Mammary epithelial cell (primary cell): ENCODE measurements around the gene SETD1B.

Source experiments
- EZH2 ChIP-seq: IDR thresholded peaks from 2 replicates; pipeline ENCODE4 v1.6.1; 2012; ENCODE audit warnings: low read length, inconsistent platforms, borderline replicate concordance
- TF ChIP-seq, protein P1 (sequence below), 2 donors: IDR thresholded peaks in 1 of 2; conservative IDR thresholded peaks in 1 of 2; 2 replicates each; pipeline ENCODE4 v1.5.1; 2011 to 2012; ENCODE audit warnings: inconsistent platforms in 2 of 2, low read length in 2 of 2, mild to moderate bottlenecking in 2 of 2, control low read depth in 1 of 2, low read depth in 1 of 2; ENCODE audit not compliant: insufficient read depth in 1 of 2; ENCODE audit errors: extremely low read depth in 1 of 2

DNA sequence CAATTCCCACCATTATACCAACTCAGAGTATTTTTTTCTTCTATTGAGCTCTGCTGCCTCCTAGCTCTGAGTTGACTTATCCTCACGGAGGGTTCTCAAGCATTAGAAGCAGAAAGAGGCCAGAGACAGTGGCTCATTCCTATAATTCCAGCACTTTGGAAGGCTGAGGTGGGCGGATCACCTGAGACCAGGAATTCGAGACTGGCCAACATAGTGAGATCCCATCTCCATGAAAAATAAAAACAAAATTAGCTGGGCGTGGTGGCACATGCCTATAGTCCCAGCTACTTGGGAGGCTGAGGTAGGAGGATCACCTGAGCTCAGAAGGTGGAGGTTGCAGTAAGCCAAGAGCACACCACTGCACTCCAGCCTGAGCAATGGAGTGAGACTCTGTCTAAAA is 33.9 kb downstream of the SETD1B start:
- TF ChIP-seq, protein P1, sequence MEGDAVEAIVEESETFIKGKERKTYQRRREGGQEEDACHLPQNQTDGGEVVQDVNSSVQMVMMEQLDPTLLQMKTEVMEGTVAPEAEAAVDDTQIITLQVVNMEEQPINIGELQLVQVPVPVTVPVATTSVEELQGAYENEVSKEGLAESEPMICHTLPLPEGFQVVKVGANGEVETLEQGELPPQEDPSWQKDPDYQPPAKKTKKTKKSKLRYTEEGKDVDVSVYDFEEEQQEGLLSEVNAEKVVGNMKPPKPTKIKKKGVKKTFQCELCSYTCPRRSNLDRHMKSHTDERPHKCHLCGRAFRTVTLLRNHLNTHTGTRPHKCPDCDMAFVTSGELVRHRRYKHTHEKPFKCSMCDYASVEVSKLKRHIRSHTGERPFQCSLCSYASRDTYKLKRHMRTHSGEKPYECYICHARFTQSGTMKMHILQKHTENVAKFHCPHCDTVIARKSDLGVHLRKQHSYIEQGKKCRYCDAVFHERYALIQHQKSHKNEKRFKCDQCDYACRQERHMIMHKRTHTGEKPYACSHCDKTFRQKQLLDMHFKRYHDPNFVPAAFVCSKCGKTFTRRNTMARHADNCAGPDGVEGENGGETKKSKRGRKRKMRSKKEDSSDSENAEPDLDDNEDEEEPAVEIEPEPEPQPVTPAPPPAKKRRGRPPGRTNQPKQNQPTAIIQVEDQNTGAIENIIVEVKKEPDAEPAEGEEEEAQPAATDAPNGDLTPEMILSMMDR (conservative IDR thresholded peaks at IDR 0.05 in 1 of 2, IDR thresholded peaks at IDR 0.05 in 1 of 2; ENCODE audit: extremely low read depth in 1 of 2, insufficient read depth in 1 of 2, low read depth in 1 of 2, low read length in 2 of 2) = no peak
- TF ChIP-seq EZH2 = no peak
